GM12864 (cell line): ENCODE data around the gene MC2R.

Experiments used
- DNase-seq: peaks from one replicate; pipeline ENCODE4 v3.0.0-alpha.2; 2011; ENCODE audit warnings: low read depth
- H3K4me3 ChIP-seq: 2 replicates; pipeline ENCODE4 v1.5.1; 2011; ENCODE audit warnings: mild to moderate bottlenecking, low read depth, low read length, control low read depth
- TF ChIP-seq, protein P1 (sequence below): IDR thresholded peaks from 2 replicates; pipeline ENCODE4 v1.5.1; 2011; ENCODE audit warnings: low read depth, mild to moderate bottlenecking, moderate library complexity, low read length, control low read depth, inconsistent platforms; ENCODE audit errors: missing control alignments

MC2R gene

DNA sequence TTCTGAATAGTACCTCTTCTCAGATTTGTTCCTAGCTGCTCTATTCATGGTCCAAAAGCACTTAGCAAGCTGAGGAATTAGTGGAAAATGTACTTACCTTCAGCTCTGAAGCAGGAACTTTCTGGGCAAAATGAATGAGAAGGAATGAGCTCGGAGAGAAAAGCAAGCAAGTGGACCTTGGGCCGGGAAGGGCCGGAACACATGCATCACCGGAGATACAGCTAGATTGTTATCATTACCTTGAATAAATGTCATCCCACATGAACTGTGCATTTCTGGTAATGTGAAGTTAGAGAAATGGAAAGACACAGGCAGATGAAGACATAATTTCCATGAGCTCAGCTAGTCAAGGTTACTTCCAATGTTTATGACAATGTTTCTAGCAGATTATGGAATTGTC, at the start of gene MC2R:
Gene MC2R (minus strand): TSS at position 146 of the 400 bp plus-strand sequence. CDS start 30,018 bp downstream, outside the sequence.
- DNase-seq: no peak
- TF ChIP-seq, protein P1, sequence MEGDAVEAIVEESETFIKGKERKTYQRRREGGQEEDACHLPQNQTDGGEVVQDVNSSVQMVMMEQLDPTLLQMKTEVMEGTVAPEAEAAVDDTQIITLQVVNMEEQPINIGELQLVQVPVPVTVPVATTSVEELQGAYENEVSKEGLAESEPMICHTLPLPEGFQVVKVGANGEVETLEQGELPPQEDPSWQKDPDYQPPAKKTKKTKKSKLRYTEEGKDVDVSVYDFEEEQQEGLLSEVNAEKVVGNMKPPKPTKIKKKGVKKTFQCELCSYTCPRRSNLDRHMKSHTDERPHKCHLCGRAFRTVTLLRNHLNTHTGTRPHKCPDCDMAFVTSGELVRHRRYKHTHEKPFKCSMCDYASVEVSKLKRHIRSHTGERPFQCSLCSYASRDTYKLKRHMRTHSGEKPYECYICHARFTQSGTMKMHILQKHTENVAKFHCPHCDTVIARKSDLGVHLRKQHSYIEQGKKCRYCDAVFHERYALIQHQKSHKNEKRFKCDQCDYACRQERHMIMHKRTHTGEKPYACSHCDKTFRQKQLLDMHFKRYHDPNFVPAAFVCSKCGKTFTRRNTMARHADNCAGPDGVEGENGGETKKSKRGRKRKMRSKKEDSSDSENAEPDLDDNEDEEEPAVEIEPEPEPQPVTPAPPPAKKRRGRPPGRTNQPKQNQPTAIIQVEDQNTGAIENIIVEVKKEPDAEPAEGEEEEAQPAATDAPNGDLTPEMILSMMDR: no peak
- no peak within 1 kb of the TSS for H3K4me3 ChIP-seq

DNA sequence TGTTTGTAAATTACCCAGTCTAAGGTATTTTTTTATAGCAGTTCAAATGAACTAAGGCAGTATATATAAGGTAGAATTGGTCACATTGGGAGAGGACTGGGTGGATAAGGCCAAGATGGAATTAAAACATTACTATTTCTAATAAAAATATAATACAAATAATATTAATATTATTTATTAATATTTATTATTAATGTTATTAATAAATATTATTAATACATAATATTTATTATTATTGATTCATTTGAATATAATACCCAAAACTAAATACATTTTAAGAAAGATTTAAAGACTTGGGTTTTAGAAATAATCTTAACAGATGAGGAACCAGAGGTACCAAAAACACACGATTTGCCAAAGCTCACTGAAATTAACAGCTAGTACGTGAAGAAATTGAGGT, 30.5 kb upstream of the MC2R start:
- TF ChIP-seq, protein P1: no peak
- no peak for DNase-seq
- H3K4me3 ChIP-seq: no peak overlapping the region

DNA sequence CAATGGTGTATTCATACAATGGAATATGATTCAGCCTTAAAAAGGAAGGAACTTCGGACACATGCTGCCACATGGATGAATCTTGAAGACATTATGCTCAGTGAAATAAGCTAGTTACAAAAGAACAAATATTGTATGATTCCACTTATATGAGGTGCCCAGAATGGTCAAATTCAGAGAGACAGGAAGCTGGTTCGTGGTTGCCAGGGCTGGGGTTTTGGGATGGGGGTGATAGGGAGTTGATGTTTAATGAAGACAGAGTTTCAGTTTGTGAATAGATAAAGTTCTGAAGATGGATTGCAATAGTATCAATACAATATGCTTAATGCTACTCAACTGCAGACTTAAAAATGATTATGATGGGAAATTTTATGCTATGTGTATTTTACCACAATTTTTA, 28.0 kb upstream of the MC2R start:
- H3K4me3 ChIP-seq: no peak overlapping the region
- no peak for DNase-seq
- TF ChIP-seq, protein P1: no peak

DNA sequence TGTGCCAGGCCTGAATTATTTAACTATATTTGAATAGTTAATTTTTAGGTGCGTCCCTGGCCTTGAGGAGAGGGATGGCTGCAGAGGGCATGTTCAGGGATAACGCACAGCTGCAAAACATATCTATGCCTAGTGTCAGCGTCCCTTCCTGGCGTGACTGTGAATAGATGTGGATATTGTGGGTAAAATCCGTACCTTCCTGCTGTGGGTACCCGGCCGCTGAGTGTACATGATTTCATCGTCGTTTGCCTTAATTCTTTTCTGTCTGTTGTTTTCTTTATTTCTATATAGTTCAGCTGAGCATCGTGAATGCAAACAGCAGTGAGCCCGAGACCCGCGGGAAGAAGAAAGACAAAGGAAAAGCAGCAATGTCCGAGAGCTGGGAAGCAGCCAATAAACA, 25.0 kb upstream of the MC2R start:
- DNase-seq: no peak
- TF ChIP-seq, protein P1: no peak
- H3K4me3 ChIP-seq: no peak overlapping the region

DNA sequence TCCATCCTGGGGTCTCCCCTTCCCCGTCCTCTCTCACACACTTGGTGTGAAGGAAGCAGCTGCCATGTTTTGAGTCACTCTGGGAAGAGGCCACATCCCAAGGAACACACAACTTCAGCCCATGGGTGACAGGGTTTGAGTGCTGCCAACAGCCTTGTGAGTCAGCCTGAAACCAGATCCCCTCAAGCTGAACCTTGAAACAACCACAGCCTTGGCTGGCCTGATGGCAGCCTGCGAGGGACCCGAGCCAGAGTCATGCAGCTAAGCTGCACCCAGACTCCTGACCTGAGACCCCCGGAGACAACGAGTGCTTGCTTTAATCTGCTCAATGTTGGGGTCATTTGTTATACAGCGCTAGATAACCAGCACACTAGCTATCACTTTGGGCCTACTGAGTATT, 19.3 kb upstream of the MC2R start:
- no peak overlapping the region for H3K4me3 ChIP-seq

DNA sequence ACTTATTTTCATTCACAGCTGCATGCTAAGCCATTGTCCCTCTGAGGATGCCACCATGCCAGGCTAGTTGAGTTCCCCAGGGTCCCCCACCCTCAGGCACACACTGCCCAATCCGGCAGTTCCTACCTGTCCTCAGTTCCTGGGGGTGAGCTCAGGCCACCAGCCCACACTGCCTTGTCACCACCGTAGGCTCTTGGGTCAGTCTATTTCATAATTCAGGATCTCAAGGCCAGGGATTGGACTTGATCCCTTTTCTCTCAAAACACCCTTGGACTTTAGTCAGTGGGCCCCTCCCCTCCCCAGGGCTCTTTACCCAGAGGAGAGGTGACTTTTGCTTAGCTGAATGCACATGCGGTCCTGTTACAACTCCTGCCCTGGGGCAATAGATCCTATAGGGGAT, 18.7 kb upstream of the MC2R start:
- DNase-seq: no peak
- TF ChIP-seq, protein P1: no peak
- H3K4me3 ChIP-seq: no peak overlapping the region

More for the DNA sequence above, 19.3 kb upstream of the MC2R start:
- DNase-seq: no peak
- TF ChIP-seq, protein P1: no peak

DNA sequence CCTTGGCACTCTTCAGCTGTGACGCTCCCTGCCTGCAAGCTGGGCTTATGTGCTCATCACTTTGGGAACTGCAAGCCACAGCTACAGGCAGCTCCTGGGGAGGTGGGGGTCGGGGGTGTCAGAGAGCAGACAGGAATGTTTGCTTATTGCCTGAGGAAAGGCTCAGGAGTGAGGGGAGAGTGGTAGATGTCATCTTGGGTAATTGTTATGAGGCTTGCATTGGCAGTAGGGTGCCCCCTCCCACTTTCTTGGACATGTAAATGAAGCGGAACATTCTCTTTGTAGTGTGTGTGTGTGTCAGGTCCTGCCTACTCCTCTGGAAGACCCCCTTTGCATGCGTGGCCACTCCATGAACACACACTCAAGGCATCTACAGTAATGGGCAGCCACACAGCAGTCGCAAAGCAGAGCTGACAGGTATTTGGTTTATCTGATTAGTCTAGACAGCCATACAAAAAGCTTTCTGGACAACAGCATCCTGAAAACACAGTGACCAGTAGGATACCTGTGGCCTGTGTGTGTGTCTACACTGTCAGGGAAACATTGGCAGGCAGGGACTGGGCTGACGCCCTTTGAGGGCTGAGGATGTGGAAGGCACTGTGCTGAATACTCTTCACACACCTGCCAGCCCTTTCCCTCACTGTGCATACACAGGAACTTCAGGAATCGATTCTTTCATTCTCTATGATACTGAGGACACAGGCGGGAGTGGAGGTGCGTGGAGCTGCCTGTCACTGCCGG, 17.1 kb upstream of the MC2R start:
- DNase-seq: no peak
- TF ChIP-seq, protein P1: no peak
- H3K4me3 ChIP-seq: no peak overlapping the region
